ENCODE data around the gene A2M. TPM values are rescaled to one million over a fixed set of nuclear protein-coding genes. Genes with fewer than 3 reads are reported as not detected.

The A2M gene
- total and polyA plus RNA-seq, 2 of the 4 experiments (the other 2 are of a cell fraction): 1.1 to 3.2 TPM

DNA sequence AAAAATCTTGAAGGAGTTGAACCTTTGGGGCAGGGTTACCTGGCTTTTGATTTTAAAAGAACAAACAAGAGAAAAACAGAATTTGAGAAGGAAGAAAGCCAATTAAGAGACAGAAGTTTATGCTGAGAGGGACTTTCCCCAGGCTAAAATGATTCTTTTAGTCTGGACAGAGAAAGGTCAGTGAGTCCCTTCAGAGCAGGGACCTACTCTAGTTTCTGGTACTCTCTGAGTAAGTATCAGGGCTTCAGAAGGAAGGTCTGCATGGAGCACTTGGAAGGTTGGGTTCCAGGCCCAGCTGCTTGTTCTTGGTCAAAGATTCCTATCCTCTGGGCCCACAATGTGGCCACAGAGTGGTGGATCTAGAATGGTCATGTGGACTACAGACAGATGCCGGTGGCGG, 66.8 kb downstream of the A2M start:
- Histone ChIP-seq H2BK120ac (ENCODE audit: low read depth, low read length) (no peak overlapping the region), H3K9ac (ENCODE audit: low read depth, low read length) (no peak overlapping the region), H3K4me1 (ENCODE audit: control insufficient read depth, insufficient read depth, low read length) (no peaks in the 10 kb centered on the region), H3K56ac (ENCODE audit: extremely low read depth, insufficient read depth, low read length) (no peak overlapping the region), H3K36me3 (ENCODE audit: control insufficient read depth, insufficient read depth, low read length) (no peaks in the 10 kb centered on the region), H4K20me1 (ENCODE audit: insufficient read depth, low read length) (no peaks in the 10 kb centered on the region), H2BK15ac (ENCODE audit: low read depth, low read length) (no peak overlapping the region), H3K9me3 (ENCODE audit: control insufficient read depth, insufficient read depth, low read length) (no peaks in the 10 kb centered on the region), H3K14ac (replicated peaks; ENCODE audit: low read depth, low read length) (no peak overlapping the region), H4K8ac (ENCODE audit: low read depth in 2 of 2, low read length in 2 of 2) (no peak overlapping the region), H4K5ac (ENCODE audit: low read depth, low read length) (no peak overlapping the region), H3K4ac (ENCODE audit: low read depth, low read length) (no peak overlapping the region), H2BK5ac (ENCODE audit: low read depth, low read length, poor library complexity, severe bottlenecking) (no peak overlapping the region), H3K27me3 (ENCODE audit: control insufficient read depth, insufficient read depth, low read length) (peaks cover 10% of the 10 kb centered on the region), H2AK9ac (replicated peaks; ENCODE audit: low read depth, low read length, poor library complexity) (no peak overlapping the region), H3K23ac (ENCODE audit: low read depth, low read length) (no peak overlapping the region), H3K9me1 (ENCODE audit: insufficient read depth, low read length) (no peaks in the 10 kb centered on the region), H2BK20ac (ENCODE audit: low read depth, low read length) (no peak overlapping the region), H3K18ac (ENCODE audit: low read depth, low read length) (no peak overlapping the region), H3K27ac (ENCODE audit: insufficient read depth, low read length) (no peak overlapping the region), H2AK5ac (ENCODE audit: low read depth, low read length) (no peak overlapping the region), H4K91ac (ENCODE audit: insufficient read depth, low read depth, low read length) (no peak overlapping the region), H2AFZ (replicated peaks; ENCODE audit: low read length, poor library complexity) (no peak overlapping the region), H3K4me2 (ENCODE audit: low read depth, low read length) (no peak overlapping the region), H3K79me1 (ENCODE audit: low read depth in 1 of 2, low read length in 2 of 2) (no peaks in the 10 kb centered on the region), H3K4me3 (ENCODE audit: insufficient read depth, low read depth, low read length) (no peak overlapping the region)
- no CpG with 5 or more reads among the region's 2 CpGs for WGBS, 2 experiments (ENCODE audit: extremely low coverage in 2 of 2, insufficient read length in 1 of 2)
- BruUV-seq (replicated peaks): no TSS peak
- POLR2A ChIA-PET (ENCODE audit: unreplicated experiment): no interaction called here
- intact Hi-C loops (cut with micrococcal nuclease) (loop anchor here (1.0 kb wide), 1 partner anchor 505 kb away; no protein-coding TSS in a partner anchor), dilution Hi-C loops (cut with HindIII; ENCODE audit: low sequenced_read_pairs, unreplicated experiment) (no loop called here), in situ Hi-C loops (cut with MboI; ENCODE audit: low sequenced_read_pairs) (loop anchor here (10.0 kb wide), 1 partner anchor 394 kb away; no protein-coding TSS in a partner anchor)
- TF ChIP-seq CHD1 (IDR thresholded peaks at IDR 0.05; ENCODE audit: low read depth, low read length) (no peak), FOS (IDR thresholded peaks at IDR 0.05; ENCODE audit: low read depth, low read length) (no peak), USF2 (IDR thresholded peaks at IDR 0.05; ENCODE audit: low read depth, low read length) (no peak), RCOR1 (IDR thresholded peaks at IDR 0.05; ENCODE audit: insufficient replicate concordance, low read length) (no peak), BHLHE40 (IDR thresholded peaks at IDR 0.05; ENCODE audit: low read depth, low read length) (no peak), CEBPB (IDR thresholded peaks at IDR 0.05; ENCODE audit: low read depth, low read length) (no peak), NFE2L2 (IDR thresholded peaks at IDR 0.05; ENCODE audit: low read depth, low read length) (no peak), SMC3 (IDR thresholded peaks at IDR 0.05; ENCODE audit: low read depth, low read length) (no peak), ELK1 (IDR thresholded peaks at IDR 0.05; ENCODE audit: borderline replicate concordance, low read depth, low read length) (no peak), MAZ (IDR thresholded peaks at IDR 0.05; ENCODE audit: borderline replicate concordance, low read depth, low read length) (no peak), RAD21 (IDR thresholded peaks at IDR 0.05; ENCODE audit: low read length) (no peak), CTCF (conservative IDR thresholded peaks at IDR 0.05; ENCODE audit: low read depth, low read length) (no peak), RFX5 (IDR thresholded peaks at IDR 0.05; ENCODE audit: low read depth, low read length) (no peak), MAFK (IDR thresholded peaks at IDR 0.05; ENCODE audit: low read depth, low read length) (no peak), POLR2A (IDR thresholded peaks at IDR 0.05; ENCODE audit: low read depth, low read length) (no peak), MXI1 (IDR thresholded peaks at IDR 0.05; ENCODE audit: borderline replicate concordance, low read depth, low read length) (no peak)
- CTCF ChIA-PET: interaction anchor here (1.5 to 2.1 kb wide), 5 partner anchors 10 to 505 kb away, joined by 5 to 14 read pairs (median 6); no protein-coding TSS in a partner anchor
- ATAC-seq (ENCODE audit: low read depth) (no peak), DNase-seq (no peak)
